PC-9 (cell line): ENCODE measurements around the gene AMELX.

ENCODE experiments used
- EZH2 ChIP-seq: fragments of 200-600 bp; sonication (generic); IDR thresholded peaks from 2 replicates; pipeline ENCODE4 v1.8.0; 2017; ENCODE audit warnings: antibody characterized with exemption, low read depth
- TF ChIP-seq, protein P1 (sequence below): fragments of 200-600 bp; sonication (generic); conservative IDR thresholded peaks from 2 replicates; pipeline ENCODE4 v1.6.1; 2017; ENCODE audit warnings: mixed run types, antibody characterized with exemption, mild to moderate bottlenecking, moderate library complexity

DNA sequence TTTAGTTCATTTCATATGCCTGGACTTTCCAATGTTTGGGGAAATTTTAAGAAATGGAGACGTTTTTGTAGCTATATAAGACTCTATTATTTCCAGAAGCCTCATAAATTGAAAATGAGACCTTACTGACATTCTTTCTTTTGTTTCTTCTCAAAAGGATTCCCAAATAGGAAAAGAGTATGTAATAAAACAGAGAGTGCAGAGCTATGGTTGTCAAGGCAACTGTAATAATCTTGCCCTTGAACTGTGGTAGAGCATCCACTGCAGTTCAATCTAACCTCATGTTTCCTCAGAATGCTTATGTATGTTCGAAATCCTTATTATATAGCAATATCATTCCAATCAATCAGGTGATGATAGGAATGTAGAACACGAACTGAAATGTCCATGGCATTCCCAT, 54.1 kb downstream of the AMELX start:
- TF ChIP-seq, protein P1, sequence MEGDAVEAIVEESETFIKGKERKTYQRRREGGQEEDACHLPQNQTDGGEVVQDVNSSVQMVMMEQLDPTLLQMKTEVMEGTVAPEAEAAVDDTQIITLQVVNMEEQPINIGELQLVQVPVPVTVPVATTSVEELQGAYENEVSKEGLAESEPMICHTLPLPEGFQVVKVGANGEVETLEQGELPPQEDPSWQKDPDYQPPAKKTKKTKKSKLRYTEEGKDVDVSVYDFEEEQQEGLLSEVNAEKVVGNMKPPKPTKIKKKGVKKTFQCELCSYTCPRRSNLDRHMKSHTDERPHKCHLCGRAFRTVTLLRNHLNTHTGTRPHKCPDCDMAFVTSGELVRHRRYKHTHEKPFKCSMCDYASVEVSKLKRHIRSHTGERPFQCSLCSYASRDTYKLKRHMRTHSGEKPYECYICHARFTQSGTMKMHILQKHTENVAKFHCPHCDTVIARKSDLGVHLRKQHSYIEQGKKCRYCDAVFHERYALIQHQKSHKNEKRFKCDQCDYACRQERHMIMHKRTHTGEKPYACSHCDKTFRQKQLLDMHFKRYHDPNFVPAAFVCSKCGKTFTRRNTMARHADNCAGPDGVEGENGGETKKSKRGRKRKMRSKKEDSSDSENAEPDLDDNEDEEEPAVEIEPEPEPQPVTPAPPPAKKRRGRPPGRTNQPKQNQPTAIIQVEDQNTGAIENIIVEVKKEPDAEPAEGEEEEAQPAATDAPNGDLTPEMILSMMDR: no peak
- TF ChIP-seq EZH2: no peak
